OCI-LY7 (cell line): Measurements from ENCODE around the gene BRICD5. TPM values are rescaled to one million over a fixed set of nuclear protein-coding genes. Genes with fewer than 3 reads are reported as not detected.
"Not testable (repeated sequence)": the region's sequence is repeated elsewhere in the genome, so short reads cannot be mapped to it uniquely, and the experiment has no call there.

ENCODE experiments used
- BruUV-seq: library from RNA; stranded (reverse); fragments of 400-500 nt; replicated peaks from 2 replicates; lab custom pipeline; 2021; lab: Mats Ljungman, UMichigan
- CTCF ChIA-PET: fragments of 300-600 bp; sonication (Branson Sonifier 250); formaldehyde crosslinking; loops from one replicate; lab custom pipeline; 2022; ENCODE audit warnings: antibody characterized with exemption; ENCODE audit not compliant: unreplicated experiment; lab: Charles Lee
- POLR2A ChIA-PET: fragments of 300-600 bp; sonication (Branson Sonifier 250); formaldehyde crosslinking; loops from one replicate; lab custom pipeline; 2022; ENCODE audit warnings: antibody characterized with exemption; lab: Charles Lee
- DNase-seq: peaks from one replicate; pipeline ENCODE4 v3.0.0-alpha.2; 2015; ENCODE audit warnings: low spot score
- H2AFZ ChIP-seq: fragments of 200-600 bp; sonication (generic), shearing (Covaris generic); 2 replicates; pipeline ENCODE4 v1.6.1; 2014; ENCODE audit warnings: mild to moderate bottlenecking, antibody characterized with exemption, low read length, moderate library complexity
- H3K27ac ChIP-seq: fragments of 200-600 bp; sonication (generic); 2 replicates; pipeline ENCODE4 v1.5.1; 2014; ENCODE audit warnings: mixed run types, low read depth, mild to moderate bottlenecking, moderate library complexity, low read length, inconsistent platforms; ENCODE audit not compliant: poor library complexity, severe bottlenecking
- H3K36me3 ChIP-seq: fragments of 200-600 bp; sonication (generic); 2 replicates; pipeline ENCODE4 v1.6.1; 2014; ENCODE audit warnings: mild to moderate bottlenecking, antibody characterized with exemption, low read length, moderate library complexity, mixed read lengths; ENCODE audit not compliant: insufficient read depth
- H3K4me1 ChIP-seq: fragments of 200-600 bp; sonication (generic); 2 replicates; pipeline ENCODE4 v1.5.1; 2014; ENCODE audit warnings: mild to moderate bottlenecking, low read length; ENCODE audit not compliant: insufficient read depth, poor library complexity, severe bottlenecking
- H3K4me2 ChIP-seq: fragments of 200-600 bp; sonication (generic); 2 replicates; pipeline ENCODE4 v1.6.1; 2014; ENCODE audit warnings: mild to moderate bottlenecking, low read length
- H3K4me3 ChIP-seq: fragments of 200-600 bp; sonication (generic); 2 replicates; pipeline ENCODE4 v1.5.1; 2014; ENCODE audit warnings: mild to moderate bottlenecking, low read depth, low read length; ENCODE audit not compliant: poor library complexity, severe bottlenecking
- H3K79me2 ChIP-seq: fragments of 200-600 bp; sonication (generic); 2 replicates; pipeline ENCODE4 v1.6.1; 2016; ENCODE audit warnings: low read depth, mild to moderate bottlenecking, low read length, moderate library complexity, mixed read lengths; ENCODE audit not compliant: insufficient read depth
- H3K9me2 ChIP-seq: fragments of 200-600 bp; sonication (generic); 2 replicates; pipeline ENCODE4 v1.6.1; 2016; ENCODE audit warnings: mild to moderate bottlenecking, low read length, mixed read lengths; ENCODE audit not compliant: insufficient read depth
- H3K9me3 ChIP-seq: fragments of 200-600 bp; sonication (generic); 2 replicates; pipeline ENCODE4 v1.6.1; 2014; ENCODE audit warnings: mild to moderate bottlenecking, mixed run types, low read length, mixed read lengths
- H4K20me1 ChIP-seq: fragments of 200-600 bp; sonication (generic); 2 replicates; pipeline ENCODE4 v1.6.1; 2014; ENCODE audit warnings: mild to moderate bottlenecking, antibody characterized with exemption, low read length, moderate library complexity, mixed read lengths; ENCODE audit not compliant: insufficient read depth
- EZH2phosphoT487 ChIP-seq: fragments of 200-600 bp; sonication (generic); IDR thresholded peaks from 2 replicates; pipeline ENCODE4 v1.6.1; 2018; ENCODE audit warnings: low read depth, borderline replicate concordance, mild to moderate bottlenecking, mixed run types, antibody characterized with exemption, low read length, moderate library complexity, mixed read lengths
- intact Hi-C: fragments of 100-400 bp; cut with micrococcal nuclease; formaldehyde crosslinking; loops from one replicate; pipeline ENCODE4 v1.10.0; 2022; ENCODE audit not compliant: unreplicated experiment
- total RNA-seq, 2 experiments: library from RNA; depleted of rRNA in 1 of 2; stranded (reverse); fragments of >200 nt in 1 of 2; shearing (Covaris generic) in 1 of 2; gene quantifications; 2 replicates each; pipeline ENCODE4 v1.2.3, GENCODE V29; 2014 to 2022
- TF ChIP-seq, protein P1 (sequence below): fragments of 200-600 bp; sonication (generic); conservative IDR thresholded peaks from 2 replicates; pipeline ENCODE4 v1.5.1; 2014; ENCODE audit warnings: mild to moderate bottlenecking, antibody characterized with exemption, low read length, moderate library complexity, mixed read lengths

Gene BRICD5
- total RNA-seq, 2 experiments from 2014 or later: 30.4 to 31.7 TPM

DNA sequence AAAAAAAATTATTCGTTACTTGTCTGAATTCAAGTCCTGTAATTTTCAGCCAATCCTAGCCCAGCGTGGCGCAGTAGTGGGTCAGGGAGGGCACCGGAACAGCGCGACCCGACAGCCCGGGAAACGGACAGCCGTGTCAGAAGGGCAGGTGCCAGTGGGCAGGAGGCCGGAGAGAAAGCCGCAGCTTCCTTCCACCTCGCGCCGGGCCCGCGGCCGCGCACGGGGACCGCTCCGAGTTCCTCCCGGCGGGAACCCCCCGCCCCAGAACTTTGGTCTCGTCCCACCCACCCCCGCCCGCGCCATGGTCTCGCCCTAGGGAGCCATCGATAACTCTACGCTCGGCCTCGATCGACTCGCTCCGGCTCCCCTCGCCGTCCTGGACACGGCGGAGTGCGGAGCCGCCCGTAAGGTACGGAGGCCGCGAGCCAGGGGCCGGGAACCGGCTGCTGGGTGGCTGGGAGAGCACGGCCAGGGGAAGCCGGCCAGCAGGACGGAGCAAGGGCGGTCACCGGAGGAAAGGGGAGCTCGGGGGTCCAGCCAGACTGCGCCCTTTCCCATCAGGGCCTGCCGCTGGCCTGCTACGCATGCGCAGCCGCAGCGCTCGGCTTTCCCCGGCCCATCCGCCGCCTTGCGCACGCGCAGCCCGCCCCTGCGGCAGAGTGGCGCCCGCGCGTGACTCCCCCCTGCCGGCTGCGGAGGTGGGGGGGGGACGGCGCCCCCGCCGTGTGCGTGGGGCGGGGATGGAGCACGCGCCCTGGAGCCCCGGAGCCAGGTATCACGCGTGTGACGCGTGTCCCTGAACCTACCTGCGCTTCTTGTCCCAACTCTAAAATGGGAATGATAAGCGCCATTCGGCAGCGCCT is 5.3 kb downstream of the BRICD5 start, which contains the start of gene MLST8:
TSS of gene MLST8 (plus strand) at position 351 of the 863 bp plus-strand sequence. CDS start 632 bp downstream, outside the sequence.
- Histone ChIP-seq H3K9me2 (no peaks in the 10 kb centered on the region), H2AFZ (peak within 1 kb of the TSS; percentile 86), H4K20me1 (no peaks in the 10 kb centered on the region), H3K9me3 (no peaks in the 10 kb centered on the region), H3K4me2 (peak within 1 kb of the TSS; percentile 95), H3K79me2 (peaks cover 12% of the 10 kb centered on the region; the same call in 1 of the 2 replicates), H3K27ac (peak within 1 kb of the TSS; percentile 64), H3K36me3 (peaks cover 35% of the 10 kb centered on the region), H3K4me1 (peaks cover 13% of the 10 kb centered on the region), H3K4me3 (peak within 1 kb of the TSS; percentile 79)
- DNase-seq: peak; percentile 92
- TF ChIP-seq, protein P1, sequence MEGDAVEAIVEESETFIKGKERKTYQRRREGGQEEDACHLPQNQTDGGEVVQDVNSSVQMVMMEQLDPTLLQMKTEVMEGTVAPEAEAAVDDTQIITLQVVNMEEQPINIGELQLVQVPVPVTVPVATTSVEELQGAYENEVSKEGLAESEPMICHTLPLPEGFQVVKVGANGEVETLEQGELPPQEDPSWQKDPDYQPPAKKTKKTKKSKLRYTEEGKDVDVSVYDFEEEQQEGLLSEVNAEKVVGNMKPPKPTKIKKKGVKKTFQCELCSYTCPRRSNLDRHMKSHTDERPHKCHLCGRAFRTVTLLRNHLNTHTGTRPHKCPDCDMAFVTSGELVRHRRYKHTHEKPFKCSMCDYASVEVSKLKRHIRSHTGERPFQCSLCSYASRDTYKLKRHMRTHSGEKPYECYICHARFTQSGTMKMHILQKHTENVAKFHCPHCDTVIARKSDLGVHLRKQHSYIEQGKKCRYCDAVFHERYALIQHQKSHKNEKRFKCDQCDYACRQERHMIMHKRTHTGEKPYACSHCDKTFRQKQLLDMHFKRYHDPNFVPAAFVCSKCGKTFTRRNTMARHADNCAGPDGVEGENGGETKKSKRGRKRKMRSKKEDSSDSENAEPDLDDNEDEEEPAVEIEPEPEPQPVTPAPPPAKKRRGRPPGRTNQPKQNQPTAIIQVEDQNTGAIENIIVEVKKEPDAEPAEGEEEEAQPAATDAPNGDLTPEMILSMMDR: peak; percentile 29; the same call in 1 of the 2 replicates
- TF ChIP-seq EZH2phosphoT487: no peak
- CTCF ChIA-PET: no interaction called here
- intact Hi-C loops: loop anchor here (1.0 kb wide), 1 partner anchor 18 kb away; the partner anchor contains the start of gene E4F1
- POLR2A ChIA-PET: interaction anchor here (0.9 to 1.1 kb wide), 3 partner anchors 9 to 49 kb away, joined by 3 to 5 read pairs (median 4); partner anchors contain the start of gene PGP
- no TSS peak for BruUV-seq

DNA sequence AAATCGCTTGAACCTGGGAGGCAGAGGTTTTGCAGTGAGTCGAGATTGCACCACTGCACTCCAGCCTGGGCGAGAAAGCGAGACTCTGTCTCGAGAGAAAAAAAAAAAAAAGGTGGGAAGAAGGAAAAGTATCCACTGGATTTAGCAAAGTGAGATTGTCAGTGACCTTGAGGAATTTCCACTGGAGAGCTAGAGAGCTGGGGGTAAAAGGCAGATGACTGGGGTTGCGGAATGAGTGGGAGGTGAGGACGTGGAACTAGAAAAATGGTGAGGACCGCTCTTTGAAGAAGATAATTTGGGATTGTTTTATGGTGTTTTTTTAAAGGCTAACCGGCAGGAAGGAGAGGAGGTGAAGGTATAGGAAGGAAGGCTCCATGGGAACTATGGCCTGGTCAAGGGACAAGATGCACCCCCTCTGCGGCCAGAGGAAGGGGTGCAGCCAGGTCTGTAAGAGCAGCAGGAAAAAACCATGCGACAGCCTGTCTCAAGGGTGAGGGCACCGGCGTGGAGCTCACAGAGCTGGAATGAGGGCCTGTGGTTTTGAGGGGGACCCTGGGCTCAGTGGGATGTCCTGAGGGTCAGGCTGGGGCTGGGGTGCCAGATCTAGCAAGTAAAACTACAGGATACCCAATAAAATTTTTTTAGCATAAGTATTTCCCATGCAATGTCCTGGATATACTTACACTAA is 6.1 kb downstream of the BRICD5 start:
- peaks cover 12% of the 10 kb centered on the region; the same call in 1 of the 2 replicates for H3K79me2 ChIP-seq
- intact Hi-C loops: loop anchor here (1.0 kb wide), 1 partner anchor 19 kb away; the partner anchor contains the start of gene E4F1
- no peak for DNase-seq
- peaks cover 13% of the 10 kb centered on the region for H3K4me1 ChIP-seq
- peaks cover 30% of the 10 kb centered on the region for H3K36me3 ChIP-seq
- TF ChIP-seq EZH2phosphoT487: no peak
- TF ChIP-seq, protein P1: no peak
- CTCF ChIA-PET: no interaction called here
- POLR2A ChIA-PET: interaction anchor here (0.9 to 1.1 kb wide), 2 partner anchors 10 to 48 kb away, joined by 3 to 5 read pairs; partner anchors contain the start of gene PGP
- no peaks in the 10 kb centered on the region for H3K9me3 ChIP-seq
- peak overlapping the region; percentile 86 for H2AFZ ChIP-seq
- H3K4me2 ChIP-seq: peak overlapping the region; percentile 95
- BruUV-seq: TSS peak; percentile 58
- no peaks in the 10 kb centered on the region for H3K9me2 ChIP-seq
- H3K4me3 ChIP-seq: peak overlapping the region; percentile 79
- H4K20me1 ChIP-seq: no peaks in the 10 kb centered on the region
- H3K27ac ChIP-seq: peak overlapping the region; percentile 64

DNA sequence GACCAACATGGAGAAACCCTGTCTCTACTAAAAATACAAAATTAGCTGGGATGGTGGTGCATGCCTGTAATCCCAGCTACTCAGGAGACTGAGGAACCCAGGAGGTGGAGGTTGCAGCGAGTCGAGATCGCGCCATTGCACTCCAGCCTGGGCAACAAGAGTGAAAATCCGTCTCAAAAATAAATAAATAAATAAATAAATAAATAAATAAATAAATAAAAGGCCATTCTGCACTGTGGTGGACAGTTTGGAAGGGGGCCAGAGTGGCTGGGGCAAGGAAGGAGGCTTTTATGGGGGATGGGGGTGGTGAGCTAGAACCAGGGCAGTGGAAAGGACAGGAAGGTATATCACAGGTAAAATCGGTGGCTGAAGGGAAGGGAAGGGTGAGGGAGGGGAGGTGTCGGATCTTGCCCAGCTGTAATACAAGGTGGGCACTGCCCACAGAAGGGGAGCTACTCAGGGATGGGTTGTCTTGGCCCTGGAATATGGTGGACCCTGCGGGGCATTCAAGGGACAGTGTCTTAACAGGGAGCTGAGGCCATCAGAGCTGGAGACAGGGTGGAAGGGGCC is 7.5 kb downstream of the BRICD5 start:
- H3K79me2 ChIP-seq: peaks cover 12% of the 10 kb centered on the region; the same call in 1 of the 2 replicates
- BruUV-seq, CTCF ChIA-PET, H3K4me3 ChIP-seq, H3K4me2 ChIP-seq, H2AFZ ChIP-seq, DNase-seq, H3K27ac ChIP-seq, H4K20me1 ChIP-seq, H3K9me3 ChIP-seq, intact Hi-C loops, H3K9me2 ChIP-seq: not testable (repeated sequence)
- H3K36me3 ChIP-seq: peaks cover 16% of the 10 kb centered on the region
- H3K4me1 ChIP-seq: peaks cover 13% of the 10 kb centered on the region
- POLR2A ChIA-PET: interaction anchor here (0.6 to 0.7 kb wide), 2 partner anchors 180 to 213 kb away, joined by 4 read pairs; no protein-coding TSS in a partner anchor
